AG04449 (cell line): ENCODE data around the gene GPBP1L1.

Experiments used
- CTCF ChIA-PET: fragments of 350-600 bp; formaldehyde crosslinking; extraction: SDS; loops from one replicate; lab custom pipeline; 2021; ENCODE audit warnings: antibody characterized with exemption; lab: Yijun Ruan, JAX
- POLR2A ChIA-PET: fragments of 400-600, 350-600 bp; formaldehyde crosslinking; extraction: SDS; loops from one replicate; lab custom pipeline; 2020; ENCODE audit warnings: antibody characterized with exemption, inconsistent platforms; lab: Yijun Ruan, JAX
- DNase-seq: peaks from one replicate; pipeline ENCODE4 v3.0.0-alpha.2; 2010; ENCODE audit warnings: low read depth, low spot score
- H3K4me3 ChIP-seq: 2 replicates; pipeline ENCODE4 v1.5.1; 2011; ENCODE audit warnings: low read depth, mild to moderate bottlenecking, control low read depth, low read length
- CTCF ChIP-seq: IDR thresholded peaks from one replicate; pipeline ENCODE4 v1.5.1; 2011; ENCODE audit warnings: mild to moderate bottlenecking, moderate library complexity, low read length, control low read depth, inconsistent platforms; ENCODE audit not compliant: insufficient read depth; ENCODE audit errors: missing control alignments

GPBP1L1 gene

GRCh38 chr1:45659222-45659621, 27.1 kb downstream of the GPBP1L1 start:
- ChIA-PET CTCF (interaction anchor here (0.6 kb wide), 1 partner anchor 784 kb away, joined by 4 read pairs; no protein-coding TSS in a partner anchor), POLR2A (no interaction called here)
- TF ChIP-seq CTCF = no peak
- DNase-seq = no peak
- H3K4me3 ChIP-seq = no peak overlapping the region

GRCh38 chr1:45658171-45658570, 28.2 kb downstream of the GPBP1L1 start:
- no peak for DNase-seq
- H3K4me3 ChIP-seq = no peak overlapping the region
- TF ChIP-seq CTCF = no peak
- CTCF ChIA-PET = no interaction called here
- POLR2A ChIA-PET = no interaction called here

GRCh38 chr1:45656573-45657226, 29.6 kb downstream of the GPBP1L1 start:
- TF ChIP-seq CTCF = no peak
- ChIA-PET CTCF (interaction anchor here (0.8 to 1.9 kb wide), 2 partner anchors 10 to 180 kb away, joined by 3 to 8 read pairs; no protein-coding TSS in a partner anchor), POLR2A (no interaction called here)
- DNase-seq = no peak
- H3K4me3 ChIP-seq = no peak overlapping the region

- peak; percentile 7 for DNase-seq
- no peak for TF ChIP-seq CTCF
- H3K4me3 ChIP-seq = no peak overlapping the region
- POLR2A ChIA-PET = no interaction called here
- CTCF ChIA-PET = interaction anchor here (1.0 to 1.9 kb wide), 5 partner anchors 8 to 226 kb away, joined by 3 to 8 read pairs (median 4); no protein-coding TSS in a partner anchor
These were observed 31.6 kb downstream of the GPBP1L1 start for GRCh38 chr1:45654540-45655280.

- no peak for DNase-seq
- no peak for TF ChIP-seq CTCF
- POLR2A ChIA-PET = no interaction called here
- no peak overlapping the region for H3K4me3 ChIP-seq
- CTCF ChIA-PET = interaction anchor here (1.9 kb wide), 1 partner anchor 8 kb away, joined by 8 read pairs; no protein-coding TSS in a partner anchor
These were observed 38.9 kb downstream of the GPBP1L1 start for GRCh38 chr1:45647248-45648021.
